ENCODE results near the gene PI4KA.

The PI4KA gene

GRCh38 chr22:20783844-20784723 lies 74.5 kb downstream of the PI4KA start:
- in situ Hi-C loops (cut with HindIII; ENCODE audit: low pct_ligation_motif_present, low sequenced_read_pairs): no loop called here
- TF ChIP-seq, protein P1, sequence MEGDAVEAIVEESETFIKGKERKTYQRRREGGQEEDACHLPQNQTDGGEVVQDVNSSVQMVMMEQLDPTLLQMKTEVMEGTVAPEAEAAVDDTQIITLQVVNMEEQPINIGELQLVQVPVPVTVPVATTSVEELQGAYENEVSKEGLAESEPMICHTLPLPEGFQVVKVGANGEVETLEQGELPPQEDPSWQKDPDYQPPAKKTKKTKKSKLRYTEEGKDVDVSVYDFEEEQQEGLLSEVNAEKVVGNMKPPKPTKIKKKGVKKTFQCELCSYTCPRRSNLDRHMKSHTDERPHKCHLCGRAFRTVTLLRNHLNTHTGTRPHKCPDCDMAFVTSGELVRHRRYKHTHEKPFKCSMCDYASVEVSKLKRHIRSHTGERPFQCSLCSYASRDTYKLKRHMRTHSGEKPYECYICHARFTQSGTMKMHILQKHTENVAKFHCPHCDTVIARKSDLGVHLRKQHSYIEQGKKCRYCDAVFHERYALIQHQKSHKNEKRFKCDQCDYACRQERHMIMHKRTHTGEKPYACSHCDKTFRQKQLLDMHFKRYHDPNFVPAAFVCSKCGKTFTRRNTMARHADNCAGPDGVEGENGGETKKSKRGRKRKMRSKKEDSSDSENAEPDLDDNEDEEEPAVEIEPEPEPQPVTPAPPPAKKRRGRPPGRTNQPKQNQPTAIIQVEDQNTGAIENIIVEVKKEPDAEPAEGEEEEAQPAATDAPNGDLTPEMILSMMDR (IDR thresholded peaks at IDR 0.05; ENCODE audit: low read depth, low read length, missing control alignments): peak; percentile 85
- no peak overlapping the region for H3K4me3 ChIP-seq (ENCODE audit: low read depth, low read length)
- peaks cover 31% of the 10 kb centered on the region for H3K36me3 ChIP-seq (replicated peaks)
- peak; percentile 81 for DNase-seq
- H3K27ac ChIP-seq: peak overlapping the region; percentile 79
- H3K27me3 ChIP-seq (replicated peaks): no peaks in the 10 kb centered on the region

GRCh38 chr22:20783300-20783673 lies 75.3 kb downstream of the PI4KA start:
- TF ChIP-seq, protein P1 (IDR thresholded peaks at IDR 0.05; ENCODE audit: low read depth, low read length, missing control alignments): no peak
- DNase-seq: no peak
- Histone ChIP-seq H3K27me3 (replicated peaks) (no peaks in the 10 kb centered on the region), H3K4me3 (ENCODE audit: low read depth, low read length) (no peak overlapping the region), H3K36me3 (replicated peaks) (peaks cover 27% of the 10 kb centered on the region), H3K27ac (peak overlapping the region; percentile 79)
- in situ Hi-C loops (cut with HindIII; ENCODE audit: low pct_ligation_motif_present, low sequenced_read_pairs): no loop called here

GRCh38 chr22:20782596-20783299 lies 75.9 kb downstream of the PI4KA start:
- TF ChIP-seq, protein P1 (IDR thresholded peaks at IDR 0.05; ENCODE audit: low read depth, low read length, missing control alignments): no peak
- H3K27me3 ChIP-seq (replicated peaks): no peaks in the 10 kb centered on the region
- in situ Hi-C loops (cut with HindIII; ENCODE audit: low pct_ligation_motif_present, low sequenced_read_pairs): no loop called here
- peak overlapping the region; percentile 79 for H3K27ac ChIP-seq
- DNase-seq: no peak
- peaks cover 21% of the 10 kb centered on the region for H3K36me3 ChIP-seq (replicated peaks)
- H3K4me3 ChIP-seq (ENCODE audit: low read depth, low read length): no peak overlapping the region

DNA sequence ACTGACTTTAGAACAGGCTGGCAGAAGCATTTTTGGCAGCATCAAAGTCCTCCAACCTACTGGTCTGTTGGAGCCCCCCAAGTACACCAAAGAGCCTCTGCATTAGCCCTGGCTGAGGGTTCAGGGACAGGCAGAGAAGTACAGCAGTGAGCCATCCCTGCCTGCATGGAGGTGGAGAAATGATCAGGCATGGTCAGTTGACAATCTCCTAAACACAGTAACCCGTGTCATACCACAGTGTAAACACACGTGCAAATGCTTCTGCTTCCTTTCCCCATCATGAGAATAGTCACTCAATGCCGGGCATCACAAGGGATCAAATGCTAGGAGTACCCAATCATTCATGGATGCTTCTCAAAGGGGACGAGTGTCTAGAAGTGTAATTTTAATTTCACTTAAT lies 76.5 kb downstream of the PI4KA start:
- in situ Hi-C loops (cut with HindIII; ENCODE audit: low pct_ligation_motif_present, low sequenced_read_pairs): no loop called here

GRCh38 chr22:20781272-20781990 lies 77.2 kb downstream of the PI4KA start:
- peak; percentile 51 for DNase-seq
- H3K27ac ChIP-seq: peak overlapping the region; percentile 48
- in situ Hi-C loops (cut with HindIII; ENCODE audit: low pct_ligation_motif_present, low sequenced_read_pairs): no loop called here

More for the DNA sequence above, 76.5 kb downstream of the PI4KA start:
- Histone ChIP-seq H3K36me3 (replicated peaks) (peaks cover 15% of the 10 kb centered on the region), H3K27ac (peak overlapping the region; percentile 79), H3K27me3 (replicated peaks) (no peaks in the 10 kb centered on the region), H3K4me3 (ENCODE audit: low read depth, low read length) (no peak overlapping the region)
- TF ChIP-seq, protein P1 (IDR thresholded peaks at IDR 0.05; ENCODE audit: low read depth, low read length, missing control alignments): no peak
- DNase-seq: no peak

More at GRCh38 chr22:20781272-20781990, 77.2 kb downstream of the PI4KA start:
- TF ChIP-seq, protein P1 (IDR thresholded peaks at IDR 0.05; ENCODE audit: low read depth, low read length, missing control alignments): no peak
- Histone ChIP-seq H3K36me3 (replicated peaks) (peaks cover 8% of the 10 kb centered on the region), H3K4me3 (ENCODE audit: low read depth, low read length) (no peak overlapping the region), H3K27me3 (replicated peaks) (no peaks in the 10 kb centered on the region)
